Right lobe of liver (tissue), 4 donors: Measurements from ENCODE around the gene MYOF.

Source experiments
- CTCF ChIP-seq, 4 donors: fragments of 200-600 bp in 3 of 4; fragments of 450-650 bp in 1 of 4; IDR thresholded peaks; one replicate each; pipeline versions ENCODE4 v1.5.1 to v1.8.0; 2016 to 2022; ENCODE audit warnings: antibody characterized with exemption in 4 of 4, mild to moderate bottlenecking in 2 of 4
- POLR2A ChIP-seq: fragments of 450-650 bp; IDR thresholded peaks from one replicate; pipeline ENCODE4 v1.6.1; 2017; ENCODE audit warnings: antibody characterized with exemption, mild to moderate bottlenecking
- donor health status: DM: no; HTN: no; CAD: no.
- donor health status: DM: no; HTN: no; CAD: no.
- donor health status: DM: no; HTN: yes; CAD: no.

GRCh38 chr10:93473161-93473560, 9.0 kb downstream of the MYOF start:
- TF ChIP-seq POLR2A (no peak), CTCF (IDR thresholded peaks at IDR 0.05) (no peak)
